Embryonic facial prominence (tissue), 1 donor: ENCODE data around the gene NPAS3.

ENCODE experiments used
- DNase-seq: peaks from one replicate; pipeline ENCODE4 v3.0.0-alpha.2; 2016; ENCODE audit errors: extremely low spot score

Gene NPAS3

DNA sequence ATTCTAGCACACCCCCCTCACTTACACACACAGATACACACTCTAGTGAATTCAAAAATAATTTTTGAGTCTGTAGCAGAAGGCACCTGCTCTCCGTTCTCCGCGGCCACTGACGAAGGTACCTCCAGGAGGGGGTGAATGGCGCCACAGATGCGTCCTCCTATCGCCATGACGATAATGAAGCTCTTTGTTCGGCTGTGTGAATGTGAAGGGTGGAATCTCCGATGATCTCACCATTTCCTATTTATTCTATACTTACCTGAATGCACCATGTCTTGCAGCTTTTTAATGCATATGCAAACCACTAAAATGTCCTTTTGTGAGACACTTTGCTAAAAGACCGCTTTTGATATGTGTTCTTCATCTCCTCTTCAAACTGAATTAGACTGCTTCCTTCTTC is 849.5 kb downstream of the NPAS3 start:
- no peak for DNase-seq

DNA sequence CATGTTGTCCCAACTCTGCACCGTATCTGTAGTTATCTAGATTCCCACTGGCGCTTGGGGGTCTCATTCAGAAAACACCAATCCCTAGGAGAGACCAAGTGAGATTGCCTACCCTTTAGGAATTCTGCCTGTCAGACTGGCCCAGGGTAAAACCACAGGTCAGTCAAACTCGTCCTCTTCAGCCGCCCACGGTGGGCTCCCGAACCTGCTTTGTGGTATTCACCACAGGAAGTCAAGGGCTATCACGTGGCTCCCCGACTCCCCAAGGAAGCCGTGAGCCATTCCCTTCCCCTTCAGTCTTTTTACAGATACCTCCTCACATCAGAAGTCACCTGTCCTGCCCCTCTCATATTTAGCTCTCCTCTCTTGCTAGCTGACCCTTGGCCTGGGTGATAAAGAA is 852.3 kb downstream of the NPAS3 start:
- no peak for DNase-seq

GRCh38 chr14:33792009-33792719 is 853.5 kb downstream of the NPAS3 start:
- no peak for DNase-seq

- DNase-seq: peak; percentile 75
Measured at GRCh38 chr14:33792720-33793368, 854.2 kb downstream of the NPAS3 start.

DNA sequence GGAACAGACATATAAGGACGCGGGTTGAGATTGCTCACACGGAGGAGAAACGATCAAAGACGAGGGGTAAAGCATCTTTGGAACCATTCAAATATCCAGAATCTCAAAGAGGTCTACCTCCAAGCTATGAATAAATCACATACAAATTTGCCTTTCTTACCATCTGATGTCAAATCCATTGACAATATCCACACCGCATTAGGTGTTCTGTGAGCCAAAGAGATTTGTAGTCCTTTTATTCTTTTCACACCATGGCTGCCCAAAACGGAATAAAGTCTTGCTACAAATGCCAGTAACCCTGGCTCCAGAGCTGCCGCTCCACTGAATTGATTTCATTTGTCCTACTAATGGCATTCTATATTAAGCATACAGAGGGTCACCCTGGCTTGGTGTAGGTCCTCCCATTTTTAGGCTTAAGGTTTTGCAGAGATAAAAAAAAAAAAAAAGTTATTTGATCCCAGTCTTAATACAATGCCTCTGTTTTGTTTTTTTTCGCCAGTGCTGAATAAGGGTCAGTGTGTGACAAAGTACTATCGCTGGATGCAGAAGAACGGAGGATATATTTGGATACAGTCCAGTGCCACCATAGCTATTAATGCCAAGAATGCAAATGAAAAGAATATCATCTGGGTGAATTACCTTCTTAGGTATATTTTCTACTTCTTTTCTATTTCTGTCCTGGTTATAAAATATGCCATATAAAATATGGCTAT is 854.9 kb downstream of the NPAS3 start:
- DNase-seq: no peak

- DNase-seq: no peak
Measured at GRCh38 chr14:33794791-33795305, 856.2 kb downstream of the NPAS3 start.

DNA sequence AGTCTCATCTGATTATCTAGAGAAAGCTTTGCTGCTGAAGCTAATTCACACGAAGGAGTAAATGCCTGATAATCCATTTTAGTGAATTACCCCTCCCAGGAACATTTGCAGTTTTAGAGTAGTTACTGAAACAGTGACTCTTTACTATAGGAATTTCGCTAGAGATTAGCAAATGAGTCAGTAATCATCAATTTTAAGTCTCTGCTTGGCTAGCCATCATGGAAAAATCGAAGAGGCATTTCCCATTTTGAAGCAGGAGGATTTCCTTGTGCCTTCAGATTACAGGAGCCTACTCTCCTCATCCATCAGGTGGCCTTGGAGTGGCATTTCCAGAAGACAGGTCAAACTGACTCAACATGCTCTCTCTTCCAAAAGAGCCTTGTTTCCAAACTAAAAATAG is 857.7 kb downstream of the NPAS3 start:
- no peak for DNase-seq

GRCh38 chr14:33799705-33800570 is 861.3 kb downstream of the NPAS3 start:
- DNase-seq: no peak

- no peak for DNase-seq
Measured at GRCh38 chr14:33800735-33801163, 862.1 kb downstream of the NPAS3 start.

GRCh38 chr14:33802737-33803136 is 864.1 kb downstream of the NPAS3 start:
- no peak for DNase-seq

GRCh38 chr14:33805593-33805992 is 866.9 kb downstream of the NPAS3 start:
- no peak for DNase-seq

- no peak for DNase-seq
Measured at GRCh38 chr14:33806905-33807304, 868.2 kb downstream of the NPAS3 start.

- DNase-seq: no peak
Measured at GRCh38 chr14:33808187-33808586, 869.5 kb downstream of the NPAS3 start.

DNA sequence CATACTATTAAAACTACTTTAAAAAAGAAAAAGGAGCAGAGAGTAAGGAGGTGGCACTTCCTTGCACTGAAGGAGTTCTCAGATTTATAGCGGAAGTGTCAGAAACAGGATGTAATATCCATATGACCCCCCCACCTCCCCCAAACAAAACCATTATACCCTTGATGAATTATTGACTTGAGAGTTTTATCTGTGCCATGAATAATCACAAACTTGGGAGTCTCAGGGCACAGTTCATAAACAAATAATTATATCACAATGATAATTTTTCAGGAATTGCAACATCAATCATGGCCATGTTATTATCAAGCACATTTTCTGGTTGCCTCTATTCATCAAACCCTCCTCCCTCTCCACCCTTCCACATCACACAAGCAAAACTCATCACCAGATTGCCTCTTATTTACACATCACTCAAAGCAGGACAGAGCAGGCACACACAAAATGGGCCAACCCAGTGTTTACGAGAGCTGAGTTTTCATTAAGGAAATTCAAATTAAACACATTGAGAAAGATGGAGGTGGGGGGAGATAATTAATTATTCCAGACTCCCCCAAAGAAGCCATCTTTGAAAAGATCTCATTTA is 870.8 kb downstream of the NPAS3 start:
- no peak for DNase-seq

GRCh38 chr14:33810308-33810707 is 871.6 kb downstream of the NPAS3 start:
- no peak for DNase-seq

GRCh38 chr14:33811721-33812120 is 873.0 kb downstream of the NPAS3 start:
- DNase-seq: no peak

GRCh38 chr14:33812181-33812580 is 873.5 kb downstream of the NPAS3 start:
- no peak for DNase-seq

GRCh38 chr14:33812601-33813000 is 873.9 kb downstream of the NPAS3 start:
- no peak for DNase-seq

- no peak for DNase-seq
Measured at GRCh38 chr14:33814010-33814409, 875.3 kb downstream of the NPAS3 start.

GRCh38 chr14:33833706-33834465 is 895.2 kb downstream of the NPAS3 start:
- no peak for DNase-seq
